Measurements from ENCODE around the gene PTPRM. TPM values are rescaled to one million over a fixed set of nuclear protein-coding genes. Genes with fewer than 3 reads are reported as not detected.
"Not testable (repeated sequence)": the region's sequence is repeated elsewhere in the genome, so short reads cannot be mapped to it uniquely, and the experiment has no call there.

The PTPRM gene
- total and polyA plus RNA-seq, 3 donors from 2014 or later, result 76.4 to 101 (median 94.6) TPM

DNA sequence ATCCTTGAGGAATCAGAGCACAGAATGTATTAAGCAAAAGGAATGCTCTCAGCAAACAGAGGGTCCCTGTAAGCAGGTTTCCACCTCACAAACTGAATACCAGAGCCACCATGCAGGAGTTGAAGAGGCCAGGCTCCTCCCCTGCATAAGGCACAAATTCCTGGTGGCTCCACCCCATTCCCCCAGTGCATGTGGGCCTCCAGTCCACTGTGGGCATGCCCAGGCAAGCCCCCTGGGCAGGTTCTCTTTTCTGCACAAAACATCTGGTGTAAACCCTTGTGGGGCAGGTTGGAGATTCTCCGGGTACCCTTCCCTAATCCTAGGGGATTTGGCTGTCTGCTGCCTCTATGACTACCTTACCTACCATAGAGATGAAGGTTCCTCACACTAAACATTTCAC is 166.5 kb downstream of the PTPRM start:
- no peak for DNase-seq
- Histone ChIP-seq H3K4me1 (no peaks in the 10 kb centered on the region), H3K36me3 (ENCODE audit: low read depth, missing control alignments) (no peaks in the 10 kb centered on the region), H3K27ac (no peak overlapping the region), H3K27me3 (no peaks in the 10 kb centered on the region), H3K4me3 (no peak overlapping the region), H3K9me3 (no peaks in the 10 kb centered on the region)
- TF ChIP-seq, protein P1, sequence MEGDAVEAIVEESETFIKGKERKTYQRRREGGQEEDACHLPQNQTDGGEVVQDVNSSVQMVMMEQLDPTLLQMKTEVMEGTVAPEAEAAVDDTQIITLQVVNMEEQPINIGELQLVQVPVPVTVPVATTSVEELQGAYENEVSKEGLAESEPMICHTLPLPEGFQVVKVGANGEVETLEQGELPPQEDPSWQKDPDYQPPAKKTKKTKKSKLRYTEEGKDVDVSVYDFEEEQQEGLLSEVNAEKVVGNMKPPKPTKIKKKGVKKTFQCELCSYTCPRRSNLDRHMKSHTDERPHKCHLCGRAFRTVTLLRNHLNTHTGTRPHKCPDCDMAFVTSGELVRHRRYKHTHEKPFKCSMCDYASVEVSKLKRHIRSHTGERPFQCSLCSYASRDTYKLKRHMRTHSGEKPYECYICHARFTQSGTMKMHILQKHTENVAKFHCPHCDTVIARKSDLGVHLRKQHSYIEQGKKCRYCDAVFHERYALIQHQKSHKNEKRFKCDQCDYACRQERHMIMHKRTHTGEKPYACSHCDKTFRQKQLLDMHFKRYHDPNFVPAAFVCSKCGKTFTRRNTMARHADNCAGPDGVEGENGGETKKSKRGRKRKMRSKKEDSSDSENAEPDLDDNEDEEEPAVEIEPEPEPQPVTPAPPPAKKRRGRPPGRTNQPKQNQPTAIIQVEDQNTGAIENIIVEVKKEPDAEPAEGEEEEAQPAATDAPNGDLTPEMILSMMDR (IDR thresholded peaks at IDR 0.05), result no peak
- TF ChIP-seq POLR2A (IDR thresholded peaks at IDR 0.05), result no peak
- intact Hi-C loops (cut with DNase I; ENCODE audit: low total_unique reads), result no loop called here
- WGBS, 2 donors, result 100% methylated on average over 1 of the region's 1 CpG

DNA sequence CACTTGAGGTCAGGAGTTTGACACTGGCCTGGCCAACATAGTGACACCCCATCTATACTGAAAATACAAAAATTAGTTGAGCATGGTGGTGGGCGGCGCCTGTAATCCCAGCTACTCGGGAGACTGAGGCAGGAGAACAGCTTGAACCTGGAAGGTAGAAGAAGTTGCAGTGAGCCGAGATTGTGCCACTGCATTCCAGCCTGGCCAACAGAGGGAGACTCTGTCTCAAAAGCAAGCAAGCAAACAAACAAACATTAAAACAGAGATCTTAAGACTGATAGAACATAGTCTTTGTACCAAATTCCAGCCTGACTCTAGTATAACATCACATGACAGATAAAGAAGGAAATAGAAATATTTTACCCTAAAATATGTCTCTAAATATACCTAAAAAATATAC is 168.1 kb downstream of the PTPRM start:
- WGBS, 2 donors, result 90 to 94% methylated on average over 4 of the region's 4 CpGs
- Histone ChIP-seq H3K27me3 (no peaks in the 10 kb centered on the region), H3K9me3 (no peaks in the 10 kb centered on the region), H3K4me3 (no peak overlapping the region), H3K36me3 (ENCODE audit: low read depth, missing control alignments) (no peaks in the 10 kb centered on the region), H3K27ac (no peak overlapping the region), H3K4me1 (no peaks in the 10 kb centered on the region)
- TF ChIP-seq, protein P1 (IDR thresholded peaks at IDR 0.05), result no peak
- no peak for TF ChIP-seq POLR2A (IDR thresholded peaks at IDR 0.05)
- intact Hi-C loops (cut with DNase I; ENCODE audit: low total_unique reads), result no loop called here
- no peak for DNase-seq

DNA sequence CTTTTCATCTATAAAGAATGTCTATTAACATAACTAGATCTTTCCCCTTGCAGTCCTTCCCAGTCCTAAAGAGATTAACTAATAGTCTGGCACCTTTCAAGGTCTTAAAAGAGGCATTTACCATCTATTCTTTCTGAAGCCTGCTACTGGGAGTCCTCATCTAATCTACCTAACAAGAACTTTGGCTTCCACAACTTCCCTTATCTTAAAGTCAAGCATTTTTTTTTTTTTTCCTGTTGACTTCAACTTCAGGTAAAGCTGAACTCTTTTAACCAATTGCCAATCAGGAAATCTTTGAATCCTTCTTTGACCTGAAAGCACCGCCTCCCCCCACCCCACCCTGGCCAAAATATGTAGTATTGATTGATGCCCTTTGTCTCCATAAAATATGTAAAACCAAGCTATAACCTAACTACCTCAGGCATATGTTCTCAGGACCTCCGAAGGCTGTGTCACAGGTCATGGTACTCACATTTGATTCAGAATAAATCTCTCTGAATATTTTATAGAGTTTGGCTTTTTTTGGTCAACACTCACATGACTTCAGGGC is 168.6 kb downstream of the PTPRM start:
- intact Hi-C loops (cut with DNase I; ENCODE audit: low total_unique reads), result no loop called here
- no peak overlapping the region for H3K27ac ChIP-seq
- no peaks in the 10 kb centered on the region for H3K27me3 ChIP-seq
- H3K4me3 ChIP-seq, result no peak overlapping the region
- DNase-seq, result no peak
- H3K4me1 ChIP-seq, result no peaks in the 10 kb centered on the region
- no peaks in the 10 kb centered on the region for H3K9me3 ChIP-seq
- TF ChIP-seq, protein P1 (IDR thresholded peaks at IDR 0.05), result no peak
- no peak for TF ChIP-seq POLR2A (IDR thresholded peaks at IDR 0.05)
- H3K36me3 ChIP-seq (ENCODE audit: low read depth, missing control alignments), result no peaks in the 10 kb centered on the region
- whole genome bisulfite sequencing, 2 donors, result 91 to 96% methylated on average over 2 of the region's 2 CpGs

DNA sequence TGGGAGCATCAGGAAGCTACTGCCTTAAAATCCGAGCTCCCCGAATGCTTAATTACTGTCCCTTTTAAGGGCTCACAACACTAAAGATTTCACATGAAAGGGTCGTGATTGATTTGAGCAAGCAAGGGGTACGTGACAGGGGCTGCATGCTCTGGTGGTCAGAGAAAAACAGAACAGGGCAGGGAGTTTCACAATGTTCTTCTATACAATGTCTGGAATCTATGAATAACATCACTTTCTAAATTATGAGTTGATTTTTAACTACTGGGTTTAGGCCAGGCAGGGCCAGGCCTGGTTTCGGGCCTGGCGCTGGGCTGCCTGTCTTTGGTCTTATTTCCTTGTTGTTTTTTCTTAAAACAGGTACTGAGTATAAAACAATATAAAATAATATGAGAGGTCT is 169.4 kb downstream of the PTPRM start:
- H3K36me3 ChIP-seq (ENCODE audit: low read depth, missing control alignments); intact Hi-C loops (cut with DNase I; ENCODE audit: low total_unique reads); H3K27ac ChIP-seq; DNase-seq; H3K4me3 ChIP-seq; H3K4me1 ChIP-seq; H3K9me3 ChIP-seq; H3K27me3 ChIP-seq: not testable (repeated sequence)
- 93 to 94% methylated on average over 6 of the region's 6 CpGs for WGBS, 2 donors

DNA sequence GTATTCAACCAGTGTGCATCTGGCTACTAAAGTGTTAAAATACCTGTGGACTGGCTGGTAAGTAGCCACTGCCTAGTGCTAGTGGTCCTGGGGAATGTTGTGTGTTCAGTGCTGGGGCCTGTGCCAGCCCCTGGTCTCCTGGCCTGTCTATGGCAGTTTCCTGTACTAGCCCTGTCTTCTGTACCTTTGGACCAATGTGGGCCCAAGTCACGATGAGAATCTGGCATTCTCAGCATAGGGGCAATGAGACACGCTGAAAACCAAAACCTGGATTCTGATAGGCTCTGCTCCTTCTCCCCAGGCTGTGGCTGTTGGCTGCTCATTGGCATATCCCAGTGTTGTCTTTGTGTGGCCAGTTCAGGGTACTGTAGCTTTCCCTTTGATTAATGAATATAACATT is 170.4 kb downstream of the PTPRM start:
- 91 to 93% methylated on average over 2 of the region's 2 CpGs for WGBS, 2 donors
- no peak for DNase-seq
- no peaks in the 10 kb centered on the region for H3K4me1 ChIP-seq
- no peaks in the 10 kb centered on the region for H3K36me3 ChIP-seq (ENCODE audit: low read depth, missing control alignments)
- TF ChIP-seq, protein P1 (IDR thresholded peaks at IDR 0.05), result no peak
- no peak for TF ChIP-seq POLR2A (IDR thresholded peaks at IDR 0.05)
- H3K27ac ChIP-seq, result no peak overlapping the region
- intact Hi-C loops (cut with DNase I; ENCODE audit: low total_unique reads), result no loop called here
- H3K9me3 ChIP-seq, result no peaks in the 10 kb centered on the region
- H3K27me3 ChIP-seq, result no peaks in the 10 kb centered on the region
- H3K4me3 ChIP-seq, result no peak overlapping the region
